GM19397 (cell line): ENCODE data around the gene C5orf58.

Source experiments
- ATAC-seq: cut with Tn5 transposase; IDR thresholded peaks from one replicate; pipeline ENCODE4 v1.9.1; 2021; ENCODE audit warnings: mild to moderate bottlenecking, moderate library complexity; ENCODE audit not compliant: unreplicated experiment

C5orf58 gene

DNA sequence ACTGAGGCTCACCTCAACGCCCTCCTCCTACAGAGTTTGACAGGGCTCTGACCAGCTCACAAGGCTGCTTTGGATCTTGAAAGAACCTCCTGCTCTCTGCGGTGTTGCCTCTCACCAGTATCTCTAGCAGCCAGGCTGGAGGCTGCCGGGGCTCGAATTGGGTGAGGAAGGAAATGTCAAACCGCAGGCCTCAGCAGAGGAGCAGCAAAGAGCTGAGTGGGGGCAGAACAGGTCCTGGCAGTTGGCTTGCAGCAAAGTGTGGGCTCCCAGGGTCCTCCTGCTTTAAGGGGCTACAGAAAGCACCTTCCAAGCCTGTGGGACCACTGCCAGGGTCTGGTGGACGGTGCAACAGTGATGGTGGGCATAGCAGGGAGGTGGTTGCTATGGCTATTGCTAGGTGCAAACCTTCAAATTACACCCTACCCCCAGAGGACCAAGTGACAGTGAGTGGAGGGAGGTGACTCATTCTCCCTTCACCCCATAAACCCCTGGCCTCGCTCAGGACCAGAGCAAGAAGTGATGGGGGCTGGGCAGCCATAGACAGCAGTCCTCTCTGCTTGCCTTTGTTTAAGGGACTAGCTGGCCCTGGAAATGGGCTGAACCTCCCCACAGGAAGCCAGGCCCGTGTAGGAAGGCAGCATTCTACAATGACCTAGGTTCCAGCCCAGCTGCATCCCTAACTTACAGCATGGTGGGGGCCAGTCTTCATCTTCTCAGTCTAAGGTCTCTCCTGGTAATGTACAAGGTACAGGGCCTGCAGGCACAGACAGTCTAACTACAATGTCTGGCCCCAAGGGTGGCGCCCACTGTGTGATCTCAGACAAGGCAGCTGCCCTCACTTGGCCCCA lies 46.0 kb downstream of the C5orf58 start:
- peak; percentile 92 for ATAC-seq

GRCh38 chr5:170279459-170279817 lies 46.7 kb downstream of the C5orf58 start:
- ATAC-seq: no peak

GRCh38 chr5:170280011-170280493 lies 47.3 kb downstream of the C5orf58 start:
- ATAC-seq: no peak

- ATAC-seq: no peak
Observed at GRCh38 chr5:170283296-170283695, 50.5 kb downstream of the C5orf58 start.

DNA sequence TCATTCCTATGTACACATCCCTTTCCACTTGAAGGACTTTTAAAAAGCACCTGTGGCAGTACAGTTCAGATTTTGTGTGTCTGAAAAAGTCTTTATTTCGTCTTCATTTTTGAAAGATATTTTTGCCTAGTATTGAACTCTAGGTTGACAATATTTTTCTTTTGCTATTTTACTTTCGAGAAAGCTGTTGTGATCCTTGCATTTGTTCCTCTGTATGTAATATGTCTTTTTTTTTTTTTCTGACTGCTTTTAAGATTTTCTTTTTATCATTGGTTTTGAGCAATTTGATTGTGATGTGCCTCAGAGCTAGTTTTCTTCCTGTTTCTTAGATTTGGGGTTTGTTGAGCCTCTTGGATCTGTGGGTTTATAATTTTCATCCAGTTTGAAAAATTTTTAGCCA lies 51.4 kb downstream of the C5orf58 start:
- no peak for ATAC-seq

GRCh38 chr5:170285181-170285580 lies 52.4 kb downstream of the C5orf58 start:
- ATAC-seq: no peak

DNA sequence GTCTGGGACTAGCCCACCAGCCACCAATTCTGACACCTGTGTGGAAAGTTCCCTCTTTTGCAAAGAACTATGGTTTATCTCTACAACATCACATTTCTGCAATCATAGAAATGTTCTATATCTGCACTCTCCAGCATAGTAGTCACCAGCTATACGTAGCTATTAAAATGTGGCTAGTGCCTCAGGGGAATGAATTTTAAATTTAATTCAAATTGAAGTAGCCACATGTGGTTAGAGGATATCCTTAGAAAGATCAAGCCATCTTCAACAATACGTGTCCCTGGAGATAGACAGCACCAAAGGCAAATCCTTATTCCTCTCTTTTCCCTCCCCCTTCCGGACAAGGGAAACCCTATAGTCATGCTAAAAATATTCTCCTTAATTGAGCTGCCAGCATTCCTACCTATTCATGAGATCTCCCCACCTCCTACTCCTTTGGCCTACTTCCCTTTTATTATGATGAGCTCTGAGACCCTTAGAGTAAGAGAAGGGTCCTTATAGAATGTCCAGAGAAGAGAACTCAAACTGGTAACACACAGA lies 53.7 kb downstream of the C5orf58 start:
- ATAC-seq: no peak

DNA sequence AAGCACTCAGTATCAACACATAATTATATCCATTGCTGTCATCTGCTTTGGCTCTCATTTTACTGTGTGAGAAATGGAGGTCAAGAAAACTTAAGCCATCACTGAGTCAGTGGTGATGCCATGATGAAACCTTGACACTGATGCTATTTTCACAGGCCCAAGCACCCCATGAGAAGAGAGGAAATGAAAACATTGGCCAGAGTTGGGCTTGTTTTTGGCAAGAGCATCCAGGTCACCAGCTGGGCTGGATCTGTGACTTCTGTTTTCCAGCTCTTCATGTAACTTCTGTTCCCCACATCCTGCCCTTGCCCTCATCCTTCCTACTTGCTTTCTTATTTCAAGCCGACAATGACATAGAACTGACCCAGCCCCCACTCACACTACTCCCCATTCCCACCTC lies 54.7 kb downstream of the C5orf58 start:
- ATAC-seq: no peak

DNA sequence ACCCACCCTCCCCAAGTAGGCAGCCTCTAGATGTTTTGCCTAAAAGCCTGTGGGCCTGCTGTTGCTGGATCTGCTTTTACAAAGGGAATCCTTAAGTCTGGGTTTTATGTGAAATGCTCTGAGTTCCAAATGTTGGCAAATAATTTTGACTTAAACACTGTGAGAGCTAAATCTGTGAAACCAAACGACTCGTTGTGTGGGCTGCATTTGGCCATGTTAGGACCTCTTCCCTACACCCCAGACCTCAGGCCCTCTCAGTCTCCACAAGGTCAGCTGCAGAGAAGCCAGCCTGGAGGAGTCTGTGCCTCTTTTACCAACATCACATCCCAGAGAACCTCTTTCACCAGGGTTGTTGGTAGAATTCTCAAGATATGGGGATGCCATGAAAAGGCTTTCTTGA lies 55.4 kb downstream of the C5orf58 start:
- ATAC-seq: no peak

DNA sequence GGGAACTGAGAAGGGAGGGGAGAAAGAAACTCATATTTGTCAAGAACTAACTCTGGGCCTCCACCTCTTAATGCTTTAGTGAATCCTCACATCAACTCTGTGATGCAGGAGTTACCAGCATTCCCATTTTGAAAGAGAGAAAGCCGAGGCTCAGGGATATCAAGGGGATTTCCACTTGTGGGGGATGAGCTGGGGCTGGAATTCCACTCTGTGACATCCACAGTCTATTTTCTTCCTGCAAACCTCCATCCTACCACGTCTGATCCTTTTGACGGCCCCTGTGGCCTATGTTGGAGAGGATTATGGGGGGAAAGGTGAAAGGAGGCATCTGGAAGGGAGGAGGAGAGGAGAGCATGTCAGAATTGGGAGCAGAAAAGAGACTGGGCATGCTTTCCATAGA lies 55.8 kb downstream of the C5orf58 start:
- no peak for ATAC-seq

DNA sequence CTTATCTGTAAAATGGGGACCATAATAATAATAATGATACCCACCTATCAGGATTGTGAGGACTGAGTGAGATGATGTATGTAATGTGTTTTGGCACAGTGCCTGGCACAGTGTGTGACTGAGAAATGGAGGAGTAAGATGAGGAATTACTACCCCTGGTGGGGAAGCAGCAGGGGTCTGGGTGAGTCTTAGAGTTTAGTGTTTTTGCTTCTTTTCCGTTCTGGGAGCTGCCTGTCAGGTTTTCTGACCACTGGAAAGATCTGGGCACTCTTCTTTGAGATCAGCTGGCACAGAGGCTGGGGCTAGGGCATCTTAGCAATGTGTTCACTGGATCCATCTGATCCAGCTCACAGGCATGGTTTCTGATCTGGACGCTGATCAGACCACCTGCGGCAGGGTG lies 56.3 kb downstream of the C5orf58 start:
- ATAC-seq: no peak

DNA sequence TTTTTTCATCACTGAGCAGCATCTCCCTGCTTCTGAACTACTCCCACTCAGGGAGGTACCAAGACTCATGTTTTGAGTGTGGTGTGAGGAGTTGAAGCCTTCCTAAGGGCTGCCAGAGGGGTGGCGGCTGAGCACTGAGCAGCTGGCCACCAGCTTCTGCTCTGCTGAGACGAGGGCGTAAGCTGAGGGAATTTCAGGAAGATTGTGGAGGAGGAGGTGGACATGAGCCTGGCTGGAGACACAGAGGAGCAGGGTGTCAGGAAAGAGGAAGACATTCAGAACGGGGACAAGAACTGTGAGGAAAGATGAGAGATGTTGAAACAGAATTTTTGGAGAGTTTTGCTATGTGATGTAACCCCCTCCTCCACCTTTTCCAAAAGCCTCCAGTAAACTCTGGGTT lies 57.0 kb downstream of the C5orf58 start:
- no peak for ATAC-seq

GRCh38 chr5:170290498-170290897 lies 57.7 kb downstream of the C5orf58 start:
- ATAC-seq: no peak

GRCh38 chr5:170292179-170293104 lies 59.7 kb downstream of the C5orf58 start:
- ATAC-seq: no peak

DNA sequence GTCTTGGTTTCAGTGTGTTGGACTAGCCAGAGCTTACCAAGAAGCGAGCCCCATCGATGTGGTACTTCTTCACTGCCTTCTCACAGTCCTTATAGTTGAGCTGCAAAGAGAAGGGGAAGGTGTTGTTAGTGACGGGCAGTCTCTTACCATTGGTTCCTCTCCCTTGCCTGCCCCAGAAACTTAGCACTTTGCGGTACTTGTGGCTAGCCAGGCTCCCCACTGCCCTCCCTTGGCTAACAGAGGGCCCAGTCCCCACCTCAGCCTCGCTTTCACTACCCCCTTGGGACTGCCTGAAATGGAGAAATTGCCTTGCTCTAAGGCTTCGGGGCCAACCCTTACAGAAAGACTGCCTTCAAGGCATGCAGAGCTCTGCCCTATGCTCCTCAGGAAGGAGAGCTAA lies 60.5 kb downstream of the C5orf58 start:
- peak; percentile 82 for ATAC-seq

DNA sequence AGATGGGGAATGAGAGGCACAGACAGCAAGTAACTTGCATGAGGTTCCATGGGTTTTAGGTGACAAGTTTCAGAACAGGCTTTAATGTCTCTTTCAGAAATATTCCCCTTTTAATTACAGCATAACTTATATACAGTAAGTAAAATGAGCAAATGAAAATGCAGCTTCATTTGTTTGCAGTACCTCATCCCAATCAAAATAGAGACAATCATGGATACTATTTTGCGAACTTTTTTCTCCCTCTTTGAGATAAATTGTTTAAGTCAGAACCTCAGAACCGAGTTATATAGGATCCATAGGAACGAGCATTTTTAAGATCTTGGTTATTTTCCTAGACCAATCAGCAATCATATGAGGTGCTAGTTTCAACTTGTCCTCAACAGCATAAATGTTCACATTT lies 61.3 kb downstream of the C5orf58 start:
- no peak for ATAC-seq

DNA sequence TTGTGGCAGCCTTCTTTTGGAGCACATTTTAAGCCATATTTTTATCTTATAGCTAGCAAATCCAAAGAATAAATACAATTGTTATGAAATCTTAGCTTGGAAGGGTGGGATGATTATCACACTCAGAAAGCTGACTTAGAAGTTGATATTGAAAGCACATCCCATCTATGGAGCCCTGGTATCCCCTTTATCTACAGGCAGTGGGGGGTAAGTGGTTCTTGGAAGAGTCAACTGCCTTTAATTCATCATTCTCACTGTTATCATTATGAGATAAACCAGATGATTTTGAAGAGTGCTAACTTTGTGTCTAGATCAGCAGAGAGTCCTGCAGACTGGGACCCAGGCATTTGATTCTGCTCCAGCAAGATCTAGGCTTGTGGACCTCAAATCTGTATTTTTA lies 61.8 kb downstream of the C5orf58 start:
- ATAC-seq: no peak
